ENCODE data around the gene JMJD1C.

- TF ChIP-seq CTCF (IDR thresholded peaks at IDR 0.05) (no peak), POLR2A (IDR thresholded peaks at IDR 0.05) (no peak)
Measured at GRCh38 chr10:63253040-63253439, 212.7 kb downstream of the JMJD1C start.

All from adrenal gland (tissue), 5 donors.